GM19438 (cell line): ENCODE results near the gene SNAPC3.
A peak's percentile ranks its signal among the peaks of the same experiment; 100 is the strongest.
"Not testable (repeated sequence)": the region's sequence is repeated elsewhere in the genome, so short reads cannot be mapped to it uniquely, and the experiment has no call there.

ENCODE experiments used
- ATAC-seq: cut with Tn5 transposase; IDR thresholded peaks from one replicate; pipeline ENCODE4 v1.9.1; 2021; ENCODE audit warnings: low read depth; ENCODE audit not compliant: unreplicated experiment

The SNAPC3 gene

GRCh38 chr9:15422372-15423230, at the start of gene SNAPC3:
TSS of gene SNAPC3 (plus strand) at chr9:15422876. CDS start at chr9:15422880, 4 bp downstream.
- peak; percentile 91 for ATAC-seq

- ATAC-seq: no peak
Measured at GRCh38 chr9:15373881-15374280, 48.8 kb upstream of the SNAPC3 start.

- ATAC-seq: no peak
Measured at GRCh38 chr9:15374310-15374709, 48.4 kb upstream of the SNAPC3 start.

- no peak for ATAC-seq
Measured at GRCh38 chr9:15374825-15375224, 47.9 kb upstream of the SNAPC3 start.

GRCh38 chr9:15377625-15378540, 44.8 kb upstream of the SNAPC3 start:
- ATAC-seq: no peak

- not testable (repeated sequence) for ATAC-seq
Measured at GRCh38 chr9:15379317-15379716, 43.4 kb upstream of the SNAPC3 start.

GRCh38 chr9:15379888-15380287, 42.8 kb upstream of the SNAPC3 start:
- ATAC-seq: not testable (repeated sequence)

- ATAC-seq: no peak
Measured at GRCh38 chr9:15381491-15381890, 41.2 kb upstream of the SNAPC3 start.

- no peak for ATAC-seq
Measured at GRCh38 chr9:15386465-15386864, 36.2 kb upstream of the SNAPC3 start.

GRCh38 chr9:15389173-15389572, 33.5 kb upstream of the SNAPC3 start:
- ATAC-seq: no peak

- no peak for ATAC-seq
Measured at GRCh38 chr9:15389631-15390030, 33.0 kb upstream of the SNAPC3 start.

- ATAC-seq: no peak
Measured at GRCh38 chr9:15390201-15390600, 32.5 kb upstream of the SNAPC3 start.

GRCh38 chr9:15392363-15392762, 30.3 kb upstream of the SNAPC3 start:
- ATAC-seq: no peak

GRCh38 chr9:15400281-15400941, 22.3 kb upstream of the SNAPC3 start:
- no peak for ATAC-seq

- ATAC-seq: no peak
Measured at GRCh38 chr9:15401266-15401665, 21.4 kb upstream of the SNAPC3 start.

- ATAC-seq: no peak
Measured at GRCh38 chr9:15403155-15403554, 19.5 kb upstream of the SNAPC3 start.

GRCh38 chr9:15404171-15404570, 18.5 kb upstream of the SNAPC3 start:
- ATAC-seq: no peak

- ATAC-seq: no peak
Measured at GRCh38 chr9:15416880-15417279, 5.8 kb upstream of the SNAPC3 start.

GRCh38 chr9:15417626-15418025, 5.0 kb upstream of the SNAPC3 start:
- no peak for ATAC-seq

- ATAC-seq: no peak
Measured at GRCh38 chr9:15420796-15421195, 1.9 kb upstream of the SNAPC3 start.

- ATAC-seq: no peak
Measured at GRCh38 chr9:15421532-15421931, 1.1 kb upstream of the SNAPC3 start.
